Bone marrow (tissue), 2 donors: Measurements from ENCODE around the gene ACAD9.
"Not testable (repeated sequence)": the region's sequence is repeated elsewhere in the genome, so short reads cannot be mapped to it uniquely, and the experiment has no call there.

Source experiments
- DNase-seq, 2 donors: peaks; one replicate each; lab custom pipeline; 2025; lab: John Stamatoyannopoulos, UW

The ACAD9 gene

GRCh38 chr3:128879125-128879969 is at the start of gene ACAD9:
Gene ACAD9, plus strand, starts transcription at chr3:128879620. Its CDS starts 72 bp downstream, at chr3:128879692.
- DNase-seq: peak; percentile 92 to 93

- not testable (repeated sequence) for DNase-seq
Observed at GRCh38 chr3:128829925-128830625, 49.3 kb upstream of the ACAD9 start.

GRCh38 chr3:128830762-128831161 is 48.7 kb upstream of the ACAD9 start:
- not testable (repeated sequence) for DNase-seq

GRCh38 chr3:128832979-128833378 is 46.4 kb upstream of the ACAD9 start:
- DNase-seq: not testable (repeated sequence)

GRCh38 chr3:128835096-128835495 is 44.3 kb upstream of the ACAD9 start:
- DNase-seq: no peak

- no peak for DNase-seq
Observed at GRCh38 chr3:128841926-128842920, 37.2 kb upstream of the ACAD9 start.

GRCh38 chr3:128844502-128844901 is 34.9 kb upstream of the ACAD9 start:
- DNase-seq: no peak

GRCh38 chr3:128845119-128845777 is 34.2 kb upstream of the ACAD9 start:
- no peak for DNase-seq

- DNase-seq: peak; percentile 54 to 77
Observed at GRCh38 chr3:128845778-128846485, 33.5 kb upstream of the ACAD9 start.

GRCh38 chr3:128846486-128846891 is 32.9 kb upstream of the ACAD9 start:
- DNase-seq: no peak

GRCh38 chr3:128847666-128848370 is 31.6 kb upstream of the ACAD9 start:
- DNase-seq: no peak

- no peak for DNase-seq
Observed at GRCh38 chr3:128848936-128849335, 30.5 kb upstream of the ACAD9 start.

GRCh38 chr3:128849911-128850455 is 29.4 kb upstream of the ACAD9 start:
- no peak for DNase-seq

GRCh38 chr3:128850544-128850943 is 28.9 kb upstream of the ACAD9 start:
- no peak for DNase-seq

- no peak for DNase-seq
Observed at GRCh38 chr3:128851601-128852000, 27.8 kb upstream of the ACAD9 start.

- no peak for DNase-seq
Observed at GRCh38 chr3:128853826-128854225, 25.6 kb upstream of the ACAD9 start.

GRCh38 chr3:128854475-128854874 is 24.9 kb upstream of the ACAD9 start:
- no peak for DNase-seq

- DNase-seq: no peak
Observed at GRCh38 chr3:128855569-128855968, 23.9 kb upstream of the ACAD9 start.

- no peak for DNase-seq
Observed at GRCh38 chr3:128858167-128858566, 21.3 kb upstream of the ACAD9 start.

GRCh38 chr3:128859630-128860029 is 19.8 kb upstream of the ACAD9 start:
- no peak for DNase-seq
